NAMALWA (cell line): ENCODE measurements around the gene KNDC1.
A peak's percentile ranks its signal among the peaks of the same experiment; 100 is the strongest.
"Not testable (repeated sequence)": the region's sequence is repeated elsewhere in the genome, so short reads cannot be mapped to it uniquely, and the experiment has no call there.

Experiments
- DNase-seq: peaks from one replicate; pipeline ENCODE4 v3.0.0-alpha.2; 2015; ENCODE audit warnings: low spot score

The KNDC1 gene

DNA sequence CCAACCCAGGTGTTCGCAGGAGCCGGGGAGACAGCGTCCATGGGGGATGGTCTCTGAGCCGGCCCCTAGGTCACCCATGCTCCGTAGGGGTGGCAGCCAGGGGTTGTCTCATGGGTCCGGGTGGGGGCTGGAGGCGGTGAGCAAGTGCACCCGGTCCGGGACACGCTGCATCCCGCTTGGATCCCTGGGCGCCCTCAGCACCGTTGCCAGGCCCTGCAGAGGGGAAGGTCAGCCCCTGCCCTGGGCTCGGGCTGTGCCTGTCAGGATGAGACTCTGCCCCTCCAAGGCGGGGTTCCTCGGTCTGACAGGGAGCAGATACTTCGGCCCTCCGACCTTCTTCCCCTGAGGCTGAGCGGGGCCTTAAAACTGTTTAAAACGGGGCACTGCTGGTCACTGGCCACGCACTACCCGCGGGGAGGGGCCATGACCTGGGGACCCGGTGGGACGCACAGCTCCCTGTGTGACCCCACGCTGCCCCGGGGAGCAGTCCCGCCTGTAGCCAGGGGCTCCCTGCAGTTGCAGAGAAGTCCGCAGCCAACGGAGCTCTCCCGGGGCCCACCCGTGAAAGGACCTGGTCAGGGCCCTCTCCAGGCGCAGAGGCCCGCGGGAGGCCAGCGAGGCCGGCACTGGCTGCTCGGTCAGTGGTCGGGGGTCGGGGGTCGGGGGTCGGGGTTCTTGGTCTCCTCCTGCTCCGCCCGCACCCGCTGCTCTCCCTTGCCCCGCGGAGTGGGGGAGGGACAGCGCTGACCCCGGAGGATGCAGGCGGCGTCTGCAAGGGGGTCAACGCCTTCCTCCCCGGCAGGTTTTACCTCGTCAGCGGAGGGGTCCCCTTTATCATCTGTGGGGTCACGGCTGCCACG lies 33.4 kb upstream of the KNDC1 start:
- DNase-seq: no peak

- peak; percentile 63 for DNase-seq
Observed at GRCh38 chr10:133127291-133128125, 32.5 kb upstream of the KNDC1 start.

DNA sequence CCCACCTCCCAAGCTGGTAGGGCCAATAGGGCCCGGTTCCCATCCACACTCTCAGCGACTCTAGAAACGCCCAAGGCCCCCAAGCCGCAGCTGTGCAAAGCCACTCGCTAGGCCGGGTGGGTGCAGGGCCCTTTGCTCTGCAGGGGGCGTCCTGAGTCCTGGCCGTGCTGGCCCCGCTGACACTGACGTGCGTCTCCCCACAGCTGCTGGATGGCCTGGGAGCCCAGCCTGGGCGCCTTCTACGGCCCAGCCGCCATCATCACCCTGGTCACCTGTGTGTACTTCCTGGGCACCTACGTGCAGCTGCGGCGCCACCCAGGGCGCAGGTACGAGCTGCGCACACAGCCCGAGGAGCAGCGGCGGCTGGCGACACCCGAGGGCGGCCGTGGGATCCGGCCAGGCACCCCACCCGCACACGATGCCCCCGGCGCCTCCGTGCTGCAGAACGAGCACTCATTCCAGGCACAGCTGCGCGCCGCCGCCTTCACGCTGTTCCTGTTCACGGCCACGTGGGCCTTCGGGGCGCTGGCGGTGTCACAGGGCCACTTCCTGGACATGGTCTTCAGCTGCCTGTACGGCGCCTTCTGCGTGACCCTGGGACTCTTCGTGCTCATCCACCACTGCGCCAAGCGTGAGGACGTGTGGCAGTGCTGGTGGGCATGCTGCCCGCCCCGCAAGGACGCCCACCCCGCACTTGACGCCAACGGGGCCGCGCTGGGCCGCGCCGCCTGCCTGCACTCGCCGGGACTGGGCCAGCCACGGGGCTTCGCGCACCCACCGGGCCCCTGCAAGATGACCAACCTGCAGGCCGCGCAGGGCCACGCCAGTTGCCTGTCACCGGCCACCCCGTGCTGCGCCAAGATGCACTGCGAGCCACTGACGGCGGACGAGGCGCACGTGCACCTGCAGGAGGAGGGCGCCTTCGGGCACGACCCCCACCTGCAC lies 31.6 kb upstream of the KNDC1 start:
- no peak for DNase-seq

GRCh38 chr10:133129071-133129858 lies 30.8 kb upstream of the KNDC1 start:
- no peak for DNase-seq

GRCh38 chr10:133129859-133130495 lies 30.0 kb upstream of the KNDC1 start:
- DNase-seq: no peak

GRCh38 chr10:133130602-133131001 lies 29.4 kb upstream of the KNDC1 start:
- DNase-seq: no peak

DNA sequence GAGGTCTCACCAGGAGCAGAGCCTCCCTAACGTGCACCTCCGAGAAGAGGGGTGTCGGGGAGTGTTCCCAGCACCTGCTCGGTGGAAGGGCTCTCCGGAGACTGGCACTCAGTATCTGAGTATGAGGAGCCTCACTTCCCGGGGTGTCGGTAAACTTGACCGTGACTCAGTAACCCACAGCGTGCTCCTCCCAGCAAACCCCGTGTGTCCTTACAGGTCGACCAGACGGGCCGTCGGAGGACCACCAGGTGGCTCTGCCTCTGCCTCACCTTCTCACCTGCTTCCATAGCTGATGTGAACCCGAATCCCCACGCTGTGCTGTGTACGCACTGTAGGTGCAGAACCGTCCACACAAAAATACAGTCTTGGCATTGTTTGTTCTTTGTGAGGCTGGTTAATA lies 29.0 kb upstream of the KNDC1 start:
- DNase-seq: no peak

GRCh38 chr10:133131734-133132472 lies 28.1 kb upstream of the KNDC1 start:
- no peak for DNase-seq

DNA sequence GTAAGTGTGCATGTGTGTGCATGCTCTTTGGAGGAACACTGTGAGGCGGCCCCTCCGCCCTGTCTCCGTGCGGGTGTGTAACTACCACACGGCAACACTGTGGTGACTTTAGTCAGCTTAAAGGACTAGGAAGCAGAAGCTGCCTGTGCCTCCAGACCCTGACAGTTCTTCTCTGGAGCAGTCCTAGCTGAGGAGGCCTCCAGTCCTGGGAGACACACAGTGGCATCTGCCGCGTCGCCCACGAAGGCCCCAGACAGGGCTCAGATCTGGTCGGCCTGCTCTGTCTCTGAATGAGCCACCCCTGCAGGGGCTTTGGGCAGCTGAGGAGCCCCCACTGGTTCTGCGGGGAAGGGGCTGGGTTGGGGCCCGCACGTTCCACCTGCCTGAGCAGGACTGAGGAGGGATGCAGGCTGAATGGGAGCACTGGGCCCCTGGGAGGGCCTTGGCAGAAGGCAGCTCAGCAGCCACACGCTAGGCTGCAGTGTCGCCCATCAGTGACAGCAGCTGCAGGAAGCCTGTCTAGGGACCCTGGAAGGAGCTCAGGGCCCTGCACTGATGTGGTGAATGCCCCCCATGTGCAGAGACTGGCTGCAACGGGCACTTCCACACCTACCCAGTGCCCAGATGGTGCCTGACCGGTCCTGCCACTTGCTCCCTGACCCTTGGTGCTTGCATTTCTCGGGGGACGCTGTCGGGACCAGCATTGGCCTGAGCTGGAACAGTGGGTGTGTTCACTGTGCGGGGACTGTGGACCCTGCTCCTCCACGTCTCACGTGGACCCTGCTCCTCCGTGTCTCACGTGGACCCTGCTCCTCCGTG lies 27.3 kb upstream of the KNDC1 start:
- DNase-seq: no peak

- no peak for DNase-seq
Observed at GRCh38 chr10:133133471-133134231, 26.4 kb upstream of the KNDC1 start.

- DNase-seq: peak; percentile 16
Observed at GRCh38 chr10:133134411-133135115, 25.5 kb upstream of the KNDC1 start.

- DNase-seq: no peak
Observed at GRCh38 chr10:133135116-133135465, 24.9 kb upstream of the KNDC1 start.

DNA sequence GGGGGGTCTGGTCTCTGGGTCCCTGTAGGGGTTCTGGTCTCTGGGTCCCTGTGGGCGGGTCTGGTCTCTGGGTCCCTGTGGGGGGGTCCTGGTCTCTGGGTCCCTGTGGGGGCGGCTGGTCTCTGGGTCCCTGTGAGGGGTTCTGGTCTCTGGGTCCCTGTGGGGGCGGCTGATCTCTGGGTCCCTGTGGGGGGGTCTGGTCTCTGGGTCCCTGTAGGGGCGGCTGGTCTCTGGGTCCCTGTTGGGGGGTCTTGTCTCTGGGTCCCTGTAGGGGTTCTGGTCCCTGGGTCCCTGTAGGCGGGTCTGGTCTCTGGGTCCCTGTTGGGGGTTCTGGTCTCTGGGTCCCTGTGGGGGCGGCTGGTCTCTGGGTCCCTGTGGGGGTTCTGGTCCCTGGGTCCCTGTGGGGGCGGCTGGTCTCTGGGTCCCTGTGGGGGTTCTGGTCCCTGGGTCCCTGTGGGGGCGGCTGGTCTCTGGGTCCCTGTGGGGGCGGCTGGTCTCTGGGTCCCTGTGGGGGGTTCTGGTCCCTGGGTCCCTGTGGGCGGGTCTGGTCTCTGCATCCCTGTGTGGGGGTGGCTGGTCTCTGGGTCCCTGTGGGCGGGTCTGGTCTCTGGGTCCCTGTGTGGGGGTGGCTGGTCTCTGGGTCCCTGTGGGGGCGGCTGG lies 22.4 kb upstream of the KNDC1 start:
- not testable (repeated sequence) for DNase-seq

GRCh38 chr10:133139551-133140065 lies 20.4 kb upstream of the KNDC1 start:
- DNase-seq: no peak

- no peak for DNase-seq
Observed at GRCh38 chr10:133140417-133141143, 19.4 kb upstream of the KNDC1 start.
